Neural cell (in vitro differentiated cells): ENCODE results near the gene GRHL1.

ENCODE experiments used
- CTCF ChIP-seq: fragments of 450-650 bp; IDR thresholded peaks from 2 replicates; pipeline ENCODE4 v1.5.1; 2014; ENCODE audit warnings: antibody characterized with exemption, mild to moderate bottlenecking, moderate library complexity; ENCODE audit not compliant: poor library complexity, severe bottlenecking
- EP300 ChIP-seq: fragments of 450-650 bp; conservative IDR thresholded peaks from 2 replicates; pipeline ENCODE4 v1.6.1; 2014; ENCODE audit warnings: antibody characterized with exemption, mild to moderate bottlenecking, moderate library complexity; ENCODE audit not compliant: poor library complexity, severe bottlenecking
- POLR2AphosphoS5 ChIP-seq: IDR thresholded peaks from 2 replicates; pipeline ENCODE4 v1.6.1; 2012
- RAD21 ChIP-seq: fragments of 450-650 bp; conservative IDR thresholded peaks from 2 replicates; pipeline ENCODE4 v1.6.1; 2014; ENCODE audit warnings: antibody characterized with exemption, mild to moderate bottlenecking, moderate library complexity
- REST ChIP-seq: IDR thresholded peaks from 2 replicates; pipeline ENCODE4 v1.6.1; 2012; ENCODE audit warnings: borderline replicate concordance

GRCh38 chr2:9984871-9985480 lies 33.5 kb downstream of the GRHL1 start:
- no peak for TF ChIP-seq CTCF
- TF ChIP-seq EP300, result no peak
- TF ChIP-seq RAD21, result no peak
- TF ChIP-seq POLR2AphosphoS5, result no peak
- no peak for TF ChIP-seq REST
